Spinal cord (tissue), 10 donors: ENCODE data around the gene PRLHR. TPM values are rescaled to one million over a fixed set of nuclear protein-coding genes. Genes with fewer than 3 reads are reported as not detected.
A peak's percentile ranks its signal among the peaks of the same experiment; 100 is the strongest.

Experiments
- DNase-seq, 6 donors: peaks; one replicate each; pipeline versions ENCODE4 v3.0.0 to v3.0.0-alpha.2; 2013 to 2015; ENCODE audit warnings: low spot score in 6 of 6, low read depth in 4 of 6
- H3K27ac ChIP-seq: one replicate; pipeline ENCODE4 v1.5.1; 2013; ENCODE audit warnings: low read depth, low read length, control low read depth
- H3K27me3 ChIP-seq: one replicate; pipeline ENCODE4 v1.6.1; 2013; ENCODE audit warnings: low read length; ENCODE audit not compliant: control insufficient read depth, insufficient read depth
- H3K36me3 ChIP-seq: one replicate; pipeline ENCODE4 v1.6.1; 2013; ENCODE audit warnings: low read length; ENCODE audit not compliant: control insufficient read depth, insufficient read depth
- H3K4me1 ChIP-seq: one replicate; pipeline ENCODE4 v1.6.1; 2013; ENCODE audit warnings: low read length; ENCODE audit not compliant: control insufficient read depth, insufficient read depth
- H3K4me3 ChIP-seq: one replicate; pipeline ENCODE4 v1.5.1; 2013; ENCODE audit warnings: low read depth, low read length, control low read depth
- H3K9me3 ChIP-seq: one replicate; pipeline ENCODE4 v1.6.1; 2013; ENCODE audit warnings: low read length; ENCODE audit not compliant: control insufficient read depth, insufficient read depth
- WGBS: methylation state at CpG from one replicate; pipeline ENCODE4 v1.1.5; 2013; ENCODE audit warnings: missing lambda C conversion rate; ENCODE audit not compliant: insufficient coverage; 5-methylcytosine and 5-hydroxymethylcytosine counted together
- polyA plus RNA-seq, 2 donors: library from polyadenylated mRNA; unstranded; fragments of 120-200 nt; gene quantifications; one replicate each; pipeline ENCODE4 v1.2.1, GENCODE V29; 2013; ENCODE audit not compliant: insufficient read length in 2 of 2
- total RNA-seq, 2 donors: library from RNA; depleted of rRNA in 1 of 2; stranded (reverse); fragments of 120-200 nt in 1 of 2; fragments of >200 nt in 1 of 2; gene quantifications; one replicate each; pipeline versions ENCODE4 v1.2.3 to v1.2.4, GENCODE V29; 2013 to 2014
- donor health status: healthy.

The PRLHR gene
- total and polyA plus RNA-seq, 4 donors: 0.22 to 0.69 (median 0.53) TPM

- H3K36me3 ChIP-seq: no peaks in the 10 kb centered on the region
- H3K9me3 ChIP-seq: no peaks in the 10 kb centered on the region
- H3K4me3 ChIP-seq: no peak overlapping the region
- H3K4me1 ChIP-seq: no peaks in the 10 kb centered on the region
- no peaks in the 10 kb centered on the region for H3K27me3 ChIP-seq
- DNase-seq: no peak
- H3K27ac ChIP-seq: no peak overlapping the region
- 100% methylated on average over 2 of the region's 4 CpGs for WGBS
Measured at GRCh38 chr10:118581340-118581739, 14.1 kb downstream of the PRLHR start.

DNA sequence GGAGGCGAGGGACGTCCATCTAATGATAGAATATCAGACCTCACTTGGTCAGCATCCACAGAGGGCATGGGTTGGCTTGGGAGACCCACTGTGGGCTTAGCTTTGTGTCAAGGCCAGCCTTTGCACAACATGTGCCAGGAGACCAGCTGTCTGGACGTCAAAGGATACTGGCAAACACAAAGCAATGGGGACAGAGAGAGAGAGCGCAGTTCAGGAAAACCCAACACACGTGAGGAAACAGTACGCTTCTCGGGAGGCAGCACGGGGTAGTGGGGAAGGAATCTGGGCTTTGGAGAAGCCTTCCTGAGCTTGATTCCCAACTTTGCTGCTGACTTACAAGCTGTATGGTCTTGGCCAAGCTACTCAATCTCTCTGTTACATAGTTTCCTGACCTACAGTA is 14.7 kb downstream of the PRLHR start:
- DNase-seq: no peak
- no peaks in the 10 kb centered on the region for H3K9me3 ChIP-seq
- WGBS: 50% methylated on average over 7 of the region's 8 CpGs

DNA sequence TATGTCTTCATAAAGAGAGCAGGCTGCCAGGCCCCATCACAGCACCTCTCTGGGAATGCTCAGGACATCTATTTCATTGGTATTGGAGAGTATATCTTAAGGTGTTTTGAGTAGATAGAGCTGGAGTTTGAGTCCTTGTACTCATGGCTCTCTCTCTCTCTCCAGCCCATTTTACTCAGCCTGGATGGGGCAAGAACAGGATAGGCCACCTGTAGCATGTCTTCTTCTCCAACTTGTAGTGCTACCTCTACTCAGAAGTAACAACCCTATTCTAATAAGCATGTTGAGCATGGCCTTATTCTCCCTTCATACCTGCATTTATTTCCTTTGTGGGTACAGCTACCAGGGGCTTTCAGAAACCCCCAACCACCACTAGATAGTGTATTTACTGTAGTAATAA is 21.9 kb downstream of the PRLHR start:
- Histone ChIP-seq H3K9me3 (no peaks in the 10 kb centered on the region), H3K4me3 (no peak overlapping the region), H3K36me3 (no peaks in the 10 kb centered on the region), H3K27ac (no peak overlapping the region), H3K27me3 (no peaks in the 10 kb centered on the region), H3K4me1 (peaks cover 19% of the 10 kb centered on the region)
- DNase-seq: no peak

More for the DNA sequence above, 14.7 kb downstream of the PRLHR start:
- Histone ChIP-seq H3K27me3 (no peaks in the 10 kb centered on the region), H3K4me1 (no peaks in the 10 kb centered on the region), H3K4me3 (no peak overlapping the region), H3K36me3 (no peaks in the 10 kb centered on the region), H3K27ac (no peak overlapping the region)

- peaks cover 19% of the 10 kb centered on the region for H3K4me1 ChIP-seq
- no peak for DNase-seq
- H3K27me3 ChIP-seq: no peaks in the 10 kb centered on the region
- H3K4me3 ChIP-seq: no peak overlapping the region
- WGBS: 71% methylated on average over 10 of the region's 11 CpGs
- no peaks in the 10 kb centered on the region for H3K9me3 ChIP-seq
- H3K27ac ChIP-seq: no peak overlapping the region
- no peaks in the 10 kb centered on the region for H3K36me3 ChIP-seq
Measured at GRCh38 chr10:118572256-118573041, 23.0 kb downstream of the PRLHR start.

DNA sequence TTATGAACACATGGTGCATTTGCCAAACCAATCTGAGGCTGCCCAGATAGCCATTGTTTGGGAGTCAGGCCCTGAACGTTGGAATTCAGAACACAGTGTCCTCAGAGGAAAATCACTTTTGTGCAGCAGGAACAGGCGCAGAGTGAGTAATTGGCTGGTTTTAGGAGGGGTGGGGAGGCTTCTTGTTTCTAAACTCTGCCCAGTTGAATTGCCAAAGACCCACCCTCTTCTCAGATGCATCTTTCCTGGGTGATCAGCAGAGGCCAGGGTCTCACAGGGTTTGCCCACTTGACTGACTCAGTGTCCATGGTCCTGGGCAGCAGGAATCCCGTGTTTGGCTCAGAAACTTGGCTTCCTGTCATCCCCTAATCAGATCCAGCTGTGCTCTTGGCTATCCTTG is 24.3 kb downstream of the PRLHR start:
- Histone ChIP-seq H3K36me3 (no peaks in the 10 kb centered on the region), H3K9me3 (no peaks in the 10 kb centered on the region), H3K4me3 (no peak overlapping the region), H3K27me3 (no peaks in the 10 kb centered on the region), H3K27ac (no peak overlapping the region), H3K4me1 (peaks cover 19% of the 10 kb centered on the region)
- 0% methylated on average over 2 of the region's 3 CpGs for WGBS
- peak in 2 of 6 donors; percentile 72 to 74 for DNase-seq

GRCh38 chr10:118570591-118570990 is 24.9 kb downstream of the PRLHR start:
- Histone ChIP-seq H3K27me3 (no peaks in the 10 kb centered on the region), H3K27ac (no peak overlapping the region), H3K4me1 (peaks cover 19% of the 10 kb centered on the region), H3K4me3 (no peak overlapping the region), H3K9me3 (no peaks in the 10 kb centered on the region), H3K36me3 (no peaks in the 10 kb centered on the region)
- WGBS: 18% methylated on average over 1 of the region's 5 CpGs
- peak in 2 of 6 donors; percentile 60 to 62 for DNase-seq

DNA sequence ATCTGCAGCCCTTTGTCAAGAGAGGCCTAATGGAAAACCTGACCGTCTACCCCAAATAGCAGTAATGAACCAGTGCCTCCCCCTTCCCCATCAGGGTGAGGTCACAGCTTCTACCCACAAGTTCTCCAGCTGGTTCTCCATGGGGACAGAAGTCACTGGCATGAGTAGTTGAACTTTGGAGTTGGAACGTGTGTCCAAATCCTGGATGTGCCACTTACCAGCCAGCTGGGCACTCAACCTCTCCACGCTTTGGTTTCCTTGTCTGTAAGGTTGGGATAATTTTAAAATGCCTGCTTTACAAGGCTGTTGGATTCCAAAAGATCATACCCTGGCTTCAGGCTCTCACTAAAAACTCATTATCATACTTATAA is 25.6 kb downstream of the PRLHR start:
- WGBS: 72% methylated on average over 2 of the region's 3 CpGs
- H3K27ac ChIP-seq: no peak overlapping the region

DNA sequence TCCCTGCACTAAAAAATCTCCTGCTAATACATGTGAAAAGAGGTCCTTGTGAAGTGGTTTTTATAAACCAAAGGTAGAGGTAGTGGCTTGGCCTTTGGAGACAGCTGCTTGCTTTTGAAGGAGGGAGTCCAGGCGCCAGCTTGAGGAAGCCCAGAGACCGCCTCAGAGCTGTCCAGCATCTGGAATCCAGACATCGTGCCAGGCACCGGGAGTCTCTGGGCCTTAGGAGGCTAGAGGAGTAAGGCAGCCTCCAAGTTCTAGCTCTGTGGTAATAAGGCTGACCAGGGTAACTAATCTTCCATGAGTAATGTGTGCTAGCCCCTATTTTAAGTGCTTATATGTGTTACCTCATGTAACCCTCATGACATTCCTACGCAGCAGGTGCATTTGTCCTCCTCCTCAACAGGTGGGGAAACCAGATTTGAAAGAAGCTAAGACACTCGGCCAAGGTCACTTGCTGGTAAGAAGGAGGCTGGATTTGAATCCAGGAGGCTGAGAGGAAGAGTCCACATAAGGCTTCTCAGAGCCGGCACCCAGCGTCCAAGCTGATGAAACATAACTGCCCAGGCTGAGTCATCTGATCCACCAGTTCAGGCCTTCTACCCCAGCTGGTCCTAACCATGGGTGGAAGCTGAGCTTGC is 26.1 kb downstream of the PRLHR start:
- WGBS: 91% methylated on average over 6 of the region's 8 CpGs
- peaks cover 23% of the 10 kb centered on the region for H3K4me1 ChIP-seq

More for the DNA sequence above, 25.6 kb downstream of the PRLHR start:
- DNase-seq: no peak
- Histone ChIP-seq H3K9me3 (no peaks in the 10 kb centered on the region), H3K4me3 (no peak overlapping the region), H3K27me3 (no peaks in the 10 kb centered on the region), H3K4me1 (peaks cover 19% of the 10 kb centered on the region), H3K36me3 (no peaks in the 10 kb centered on the region)

DNA sequence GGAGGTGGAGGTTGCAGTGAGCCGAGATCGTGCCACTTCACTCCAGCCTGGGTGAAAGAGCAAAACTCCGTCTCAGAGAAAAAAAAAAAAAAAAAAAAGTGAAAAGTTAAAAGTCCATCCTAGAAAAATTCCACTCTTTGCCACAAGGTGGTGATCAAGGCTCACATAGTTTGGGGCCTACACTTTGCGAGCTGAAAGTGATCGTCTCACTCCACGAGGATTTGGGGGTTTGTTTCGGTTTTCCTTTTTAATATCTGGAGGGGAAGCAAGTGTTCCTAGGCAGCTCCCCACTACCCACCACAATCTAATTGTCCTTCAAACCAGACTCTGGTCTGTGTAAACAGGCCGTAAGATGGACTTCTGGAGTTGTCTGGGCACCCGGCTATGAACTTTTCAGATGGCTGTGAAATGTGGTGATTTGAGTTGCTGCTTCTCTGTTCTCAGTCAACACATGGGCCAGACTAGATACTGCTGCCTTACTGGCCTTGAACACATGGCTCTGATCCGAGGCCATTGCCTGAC is 27.1 kb downstream of the PRLHR start:
- Histone ChIP-seq H3K27ac (no peak overlapping the region), H3K9me3 (no peaks in the 10 kb centered on the region), H3K36me3 (no peaks in the 10 kb centered on the region), H3K4me3 (no peak overlapping the region), H3K27me3 (no peaks in the 10 kb centered on the region), H3K4me1 (peaks cover 23% of the 10 kb centered on the region)
- DNase-seq: peak in 5 of 6 donors; percentile 66 to 93 (median 73)
- WGBS: 42% methylated on average over 1 of the region's 10 CpGs

More for the DNA sequence above, 26.1 kb downstream of the PRLHR start:
- Histone ChIP-seq H3K27ac (no peak overlapping the region), H3K4me3 (no peak overlapping the region), H3K36me3 (no peaks in the 10 kb centered on the region), H3K27me3 (no peaks in the 10 kb centered on the region), H3K9me3 (no peaks in the 10 kb centered on the region)
- DNase-seq: no peak
